Ovary (tissue), 3 donors: ENCODE measurements around the gene SIDT2.

Experiments
- CTCF ChIP-seq, 3 donors: fragments of 450-650 bp in 2 of 3; fragments of 200-600 bp in 1 of 3; IDR thresholded peaks; one replicate each; pipeline versions ENCODE4 v1.5.1 to v1.8.0; 2016 to 2022; ENCODE audit warnings: antibody characterized with exemption in 3 of 3, mild to moderate bottlenecking in 1 of 3
- EP300 ChIP-seq: sonication (generic); formaldehyde crosslinking; IDR thresholded peaks from one replicate; pipeline ENCODE4 v1.6.1; 2017; ENCODE audit warnings: antibody characterized with exemption
- POLR2A ChIP-seq: fragments of 450-650 bp; IDR thresholded peaks from one replicate; pipeline ENCODE4 v1.6.1; 2017; ENCODE audit warnings: antibody characterized with exemption, mild to moderate bottlenecking, moderate library complexity
- donor health status: DM: no; HTN: no; CAD: no.

GRCh38 chr11:117185736-117186430, 7.3 kb downstream of the SIDT2 start:
- TF ChIP-seq CTCF (IDR thresholded peaks at IDR 0.05) (no peak), POLR2A (no peak), EP300 (no peak)
